SIG-M5 treated with dmso at 0.1 percent for 504 hours (cell line): Measurements from ENCODE around the gene TEK.
"Not testable (repeated sequence)": the region's sequence is repeated elsewhere in the genome, so short reads cannot be mapped to it uniquely, and the experiment has no call there.

ENCODE experiments used
- DNase-seq: peaks from one replicate; lab custom pipeline; 2025; ENCODE audit not compliant: unreplicated experiment; lab: John Stamatoyannopoulos, UW

The TEK gene

GRCh38 chr9:27108981-27109541 is at the start of gene TEK:
Gene TEK (plus strand): TSS chr9:27109225. CDS start chr9:27109591, 366 bp downstream.
- DNase-seq, result no peak

- no peak for DNase-seq
These were observed 49.6 kb upstream of the TEK start for GRCh38 chr9:27059412-27059811.

DNA sequence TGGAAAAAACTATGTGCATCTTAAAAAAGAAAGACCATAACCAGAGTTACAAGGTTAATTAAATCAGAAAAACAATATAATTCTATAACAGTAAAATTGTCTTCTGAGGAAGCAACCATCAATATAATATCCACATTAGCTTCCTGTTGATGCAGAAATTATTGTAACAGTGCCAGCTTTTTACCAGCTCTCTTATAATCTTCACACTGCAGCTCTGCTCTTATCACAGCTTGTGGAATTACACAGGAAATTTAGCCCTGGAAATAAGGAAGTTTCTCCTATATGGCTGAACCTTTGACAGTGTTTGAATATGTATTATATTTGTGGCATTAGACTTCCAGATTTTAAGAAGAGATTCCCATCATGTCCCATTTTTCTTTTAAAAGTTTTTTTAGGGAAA is 49.1 kb upstream of the TEK start:
- no peak for DNase-seq

DNA sequence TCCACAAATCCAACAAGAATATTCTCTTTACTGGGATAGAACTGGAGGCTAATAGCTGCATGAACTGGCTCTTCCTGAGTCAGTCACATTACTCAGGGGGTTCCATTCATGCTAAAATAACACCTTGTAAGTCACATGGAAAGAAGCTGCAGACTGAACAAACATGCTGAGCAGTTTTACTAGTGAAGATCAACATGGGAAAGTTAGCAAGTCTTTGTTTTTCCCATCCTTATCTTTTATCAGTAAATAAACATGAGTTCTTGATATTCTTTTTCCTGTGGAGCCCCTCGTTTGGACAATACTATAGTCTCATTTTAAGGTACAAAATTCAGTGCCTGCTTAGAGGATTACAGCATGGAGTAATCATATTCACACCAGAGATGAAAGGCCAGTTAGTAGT is 43.7 kb upstream of the TEK start:
- no peak for DNase-seq

DNA sequence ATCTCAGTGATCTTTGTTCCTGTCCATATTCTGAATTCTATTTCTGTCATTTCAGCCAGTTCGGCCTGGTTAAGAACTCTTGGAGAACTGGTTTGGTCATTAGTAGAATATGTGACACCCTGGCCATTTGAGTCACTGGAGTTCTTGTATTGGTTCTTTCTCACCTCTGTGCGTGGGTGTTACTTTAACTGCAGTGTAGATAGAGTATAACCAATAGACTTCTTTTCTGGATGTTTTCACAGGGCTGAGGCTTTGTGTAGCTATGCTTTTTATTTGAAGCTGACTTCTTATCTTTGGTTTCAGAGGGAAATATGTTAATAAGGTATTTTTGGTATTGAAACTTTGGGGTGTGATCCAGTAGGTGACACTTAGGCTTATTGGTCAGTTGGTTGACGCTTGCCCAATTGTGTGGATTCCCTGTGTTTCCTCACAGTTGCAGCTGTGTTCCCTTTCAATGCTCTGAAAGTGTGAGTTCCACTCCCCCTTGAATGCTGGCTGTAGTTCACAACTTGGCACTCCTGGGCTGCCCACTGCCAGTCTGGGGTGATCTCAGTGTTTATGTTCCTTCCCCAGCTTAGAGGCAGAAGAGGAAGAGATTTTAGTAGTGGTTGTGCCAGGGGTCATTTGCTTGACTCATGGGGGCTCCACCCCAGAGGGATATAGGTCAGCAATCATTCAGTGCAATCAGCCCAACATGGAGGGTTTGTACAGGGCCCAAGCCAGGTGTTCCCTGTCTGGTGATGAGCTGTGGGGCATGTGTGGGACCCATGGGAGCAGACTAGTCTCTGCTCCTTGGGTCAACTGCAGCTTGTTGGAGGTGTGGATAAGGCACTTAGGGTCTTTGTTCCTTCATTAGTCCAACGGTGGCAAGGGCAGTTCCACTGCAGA is 34.9 kb upstream of the TEK start:
- no peak for DNase-seq

- DNase-seq, result no peak
These were observed 30.3 kb upstream of the TEK start for GRCh38 chr9:27078685-27079084.

DNA sequence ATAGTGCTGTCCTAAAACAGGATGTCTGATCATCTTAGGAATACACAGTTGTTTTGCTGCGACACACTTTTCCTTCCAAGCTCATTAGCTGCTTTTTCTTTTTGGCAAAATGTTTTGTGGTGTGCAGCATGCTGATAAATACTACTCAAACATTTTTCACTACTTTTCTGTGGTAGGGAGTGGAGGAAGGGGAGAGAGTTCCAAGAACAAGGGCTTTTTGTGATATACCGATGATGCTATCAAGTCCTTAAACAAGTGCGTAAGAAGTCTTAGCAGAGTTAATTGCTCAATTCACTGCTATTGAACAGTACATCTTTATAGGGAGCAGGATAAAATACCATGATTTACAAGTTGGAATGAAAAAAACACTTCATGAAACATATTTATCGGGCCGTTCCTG is 23.6 kb upstream of the TEK start:
- DNase-seq, result no peak

DNA sequence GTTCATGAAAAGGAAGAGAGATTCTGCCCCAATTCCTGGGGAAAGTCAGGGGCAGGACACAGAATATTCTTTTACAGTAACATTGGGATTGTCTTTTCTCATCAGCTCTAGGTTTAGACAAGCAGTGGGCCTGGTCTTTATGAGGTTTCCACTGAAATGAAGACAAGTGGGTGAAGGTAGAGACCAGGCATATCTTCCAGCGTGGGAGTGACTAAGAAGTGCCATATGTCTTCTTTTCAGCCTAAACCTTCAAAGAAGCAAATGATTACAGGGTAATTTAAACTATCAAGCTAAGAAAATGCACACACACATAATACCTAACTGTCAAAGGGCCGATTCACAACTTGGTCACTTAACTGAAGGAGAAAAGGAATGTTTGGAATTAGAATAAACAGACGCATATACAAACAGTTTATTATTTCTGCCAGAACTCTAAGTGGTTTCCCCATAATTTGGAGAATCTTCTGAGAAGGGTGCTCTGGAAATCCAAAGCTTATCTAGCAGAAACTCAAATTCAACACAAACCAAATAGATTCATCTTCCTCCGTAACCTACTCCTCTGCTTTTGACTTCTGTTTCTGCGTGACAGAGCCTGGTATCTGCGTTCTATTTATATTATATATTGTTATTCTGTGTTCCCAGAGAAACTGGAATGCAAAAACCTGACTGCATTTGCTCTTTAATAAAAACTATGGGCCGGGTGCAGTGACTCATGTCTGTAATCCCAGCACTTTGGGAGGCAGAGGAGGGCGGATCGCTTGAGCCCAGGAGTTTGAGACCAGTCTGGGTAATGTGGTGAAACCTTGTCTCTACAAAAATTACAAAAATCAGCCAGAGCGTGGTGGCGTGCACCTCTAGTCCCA is 22.0 kb upstream of the TEK start:
- no peak for DNase-seq

DNA sequence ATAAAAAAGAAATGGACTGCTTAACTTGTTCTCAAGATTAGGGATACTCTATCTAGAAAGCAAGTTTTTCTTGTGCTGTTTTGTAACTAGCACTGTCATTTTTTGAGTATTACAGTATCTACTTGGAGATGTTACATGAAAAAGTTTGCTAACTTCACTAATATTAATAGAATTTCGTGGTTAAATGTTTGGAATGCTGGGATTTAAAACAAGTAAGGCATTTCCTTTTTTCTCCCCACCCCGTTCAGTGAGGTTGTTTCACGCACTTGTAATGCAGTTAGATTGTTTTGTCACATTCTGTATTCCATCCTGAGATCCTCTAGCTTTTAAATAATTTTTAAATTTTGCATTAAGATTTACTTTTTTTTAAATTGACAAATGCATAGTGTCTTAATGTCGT is 20.0 kb upstream of the TEK start:
- no peak for DNase-seq

DNA sequence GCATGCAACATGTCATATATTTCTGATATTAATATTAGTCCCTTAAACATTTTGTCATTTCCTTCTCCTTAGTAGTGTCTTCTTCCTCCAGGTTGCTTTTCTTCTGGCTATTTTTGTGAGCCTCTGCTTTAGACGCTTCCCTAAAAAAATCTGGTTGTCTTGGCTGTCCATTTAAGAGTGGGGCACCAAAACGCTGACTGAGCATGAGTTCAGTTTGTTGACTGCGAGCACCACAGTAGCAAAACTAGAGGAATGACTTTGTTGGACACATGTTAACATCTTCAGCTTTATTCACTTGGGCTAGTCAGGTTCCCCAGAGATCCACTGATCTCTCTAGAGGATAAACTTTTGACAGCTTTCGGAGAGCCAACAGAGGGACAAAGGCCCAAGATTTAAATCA is 19.3 kb upstream of the TEK start:
- no peak for DNase-seq

GRCh38 chr9:27090231-27090630 is 18.8 kb upstream of the TEK start:
- DNase-seq, result no peak

GRCh38 chr9:27090711-27091110 is 18.3 kb upstream of the TEK start:
- DNase-seq, result no peak

- not testable (repeated sequence) for DNase-seq
These were observed 16.5 kb upstream of the TEK start for GRCh38 chr9:27092496-27092895.

DNA sequence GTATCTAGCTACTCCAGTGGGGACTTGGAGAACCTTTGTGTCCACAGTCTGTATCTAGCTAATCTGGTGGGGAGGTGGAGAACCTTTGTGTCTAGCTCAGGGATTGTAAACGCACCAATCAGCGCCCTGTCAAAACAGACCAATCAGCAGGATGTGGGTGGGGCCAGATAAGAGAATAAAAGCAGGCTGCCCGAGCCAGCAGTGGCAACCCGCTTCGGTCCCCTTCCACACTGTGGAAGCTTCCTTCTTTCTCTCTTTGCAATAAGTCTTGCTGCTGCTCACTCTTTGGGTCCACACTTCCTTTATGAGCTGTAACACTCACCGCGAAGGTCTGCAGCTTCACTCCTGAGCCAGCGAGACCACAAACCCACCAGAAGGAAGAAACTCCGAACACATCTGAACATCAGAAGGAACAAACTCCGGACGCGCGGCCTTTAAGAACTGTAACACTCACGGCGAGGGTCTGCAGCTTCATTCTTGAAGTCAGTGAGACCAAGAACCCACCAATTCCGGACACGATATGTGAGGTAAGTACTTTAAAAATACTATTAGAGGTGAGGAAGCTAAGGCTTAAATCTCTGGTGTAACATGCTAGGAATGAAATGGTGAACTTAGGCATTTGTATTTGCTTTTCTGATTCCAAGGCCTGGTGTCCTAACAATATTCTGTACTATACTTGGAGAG is 15.5 kb upstream of the TEK start:
- not testable (repeated sequence) for DNase-seq

- no peak for DNase-seq
These were observed 14.3 kb upstream of the TEK start for GRCh38 chr9:27094640-27095298.

GRCh38 chr9:27107241-27107640 is 1.8 kb upstream of the TEK start:
- DNase-seq, result no peak

GRCh38 chr9:27109621-27110020 is 596 bp downstream of the TEK start:
- DNase-seq, result no peak

DNA sequence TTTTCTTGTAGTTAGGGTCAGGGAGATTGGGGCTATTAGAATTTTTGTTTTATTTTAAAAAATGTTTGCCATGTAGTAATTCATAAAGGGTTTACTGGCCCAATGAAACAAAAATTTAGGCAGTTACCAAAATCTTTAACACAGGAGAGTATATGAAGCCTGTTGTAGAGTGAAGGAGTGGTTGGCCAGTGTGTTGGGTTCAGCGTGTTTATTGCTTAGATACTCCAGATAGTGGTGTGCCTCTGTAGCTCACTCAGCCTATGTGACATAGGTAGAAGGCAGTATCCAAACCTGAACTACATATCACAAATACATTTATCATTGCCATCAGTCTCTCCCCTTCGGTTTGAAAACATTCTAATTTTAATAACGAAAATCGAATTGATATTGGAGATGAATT is 1.2 kb downstream of the TEK start:
- no peak for DNase-seq

GRCh38 chr9:27112235-27112634 is 3.2 kb downstream of the TEK start:
- no peak for DNase-seq

GRCh38 chr9:27117489-27118135 is 8.6 kb downstream of the TEK start:
- no peak for DNase-seq
